ENCODE results near the gene ARL5B. TPM values are rescaled to one million over a fixed set of nuclear protein-coding genes. Genes with fewer than 3 reads are reported as not detected.

Gene ARL5B
- total RNA-seq, 4 donors from 2014 or later: 10.7 to 37.3 (median 18.2) TPM

DNA sequence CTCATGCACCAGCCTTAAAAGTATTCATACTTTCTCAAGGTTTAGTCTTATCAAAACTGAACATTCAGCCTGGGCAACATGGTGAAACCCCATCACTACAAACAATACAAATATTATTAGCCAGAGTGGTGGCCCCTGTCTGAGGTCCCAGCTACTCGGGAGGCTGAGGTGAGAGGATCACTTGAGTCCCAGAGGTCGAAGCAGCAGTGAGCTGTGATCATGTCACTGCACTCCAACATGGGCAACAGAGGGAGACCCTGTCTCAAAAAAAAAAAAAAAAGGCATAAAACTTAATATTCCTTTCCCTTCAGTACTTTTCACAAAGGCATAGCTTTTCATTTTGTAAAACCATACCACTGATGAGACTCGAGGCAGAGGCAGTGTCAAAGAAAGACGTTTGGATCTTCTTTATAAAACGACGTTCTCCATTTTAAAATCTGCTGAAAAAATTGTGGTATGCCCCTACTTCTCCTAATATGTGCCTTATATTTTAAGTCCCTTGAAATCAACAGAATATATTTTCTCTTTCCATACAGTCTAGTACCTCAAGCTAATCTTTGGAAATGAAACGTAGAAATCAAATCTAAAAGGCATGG lies 9.8 kb upstream of the ARL5B start:
- ATAC-seq (ENCODE audit: low FRiP score): no peak
- DNase-seq (ENCODE audit: low spot score): no peak
- TF ChIP-seq CTCF (IDR thresholded peaks at IDR 0.05): no peak

DNA sequence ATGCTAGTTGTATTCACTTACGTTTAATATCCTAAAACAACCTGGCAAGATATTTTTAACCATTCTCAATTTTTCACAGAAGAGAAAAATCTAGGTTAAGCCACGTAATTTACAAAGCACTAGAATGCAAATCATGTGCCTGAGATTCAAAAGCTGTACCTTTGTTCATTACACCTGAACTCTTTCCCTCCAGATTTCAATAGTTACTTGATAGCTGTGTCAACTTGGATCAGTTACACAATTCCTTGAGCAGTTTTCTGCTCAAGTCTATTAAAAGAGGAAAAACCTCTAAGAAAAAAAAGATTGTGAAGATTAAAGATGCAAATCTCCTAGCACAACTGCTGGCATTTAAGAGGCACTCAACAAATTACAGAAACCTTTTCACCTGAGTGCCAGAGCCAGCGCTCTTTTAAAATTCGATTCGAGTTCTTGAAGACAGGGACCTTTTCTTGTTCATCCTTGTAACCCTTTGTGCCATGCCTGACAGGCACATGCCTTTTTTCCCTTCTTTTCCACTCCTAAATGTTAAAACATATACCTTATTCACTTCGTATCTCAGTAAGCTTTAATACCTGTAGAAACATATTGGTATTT lies 8.7 kb upstream of the ARL5B start:
- no peak for ATAC-seq (ENCODE audit: low FRiP score)
- no peak for TF ChIP-seq CTCF (IDR thresholded peaks at IDR 0.05)
- no peak for DNase-seq (ENCODE audit: low spot score)

GRCh38 chr10:18651324-18652007 lies 7.8 kb upstream of the ARL5B start, which contains the start of gene NSUN6:
NSUN6 (minus strand) TSS chr10:18651587; CDS start chr10:18651203, 384 bp downstream.
- peak; percentile 98 for ATAC-seq (ENCODE audit: low FRiP score)
- DNase-seq (ENCODE audit: low spot score): peak; percentile 90
- no peak for TF ChIP-seq CTCF (IDR thresholded peaks at IDR 0.05)

DNA sequence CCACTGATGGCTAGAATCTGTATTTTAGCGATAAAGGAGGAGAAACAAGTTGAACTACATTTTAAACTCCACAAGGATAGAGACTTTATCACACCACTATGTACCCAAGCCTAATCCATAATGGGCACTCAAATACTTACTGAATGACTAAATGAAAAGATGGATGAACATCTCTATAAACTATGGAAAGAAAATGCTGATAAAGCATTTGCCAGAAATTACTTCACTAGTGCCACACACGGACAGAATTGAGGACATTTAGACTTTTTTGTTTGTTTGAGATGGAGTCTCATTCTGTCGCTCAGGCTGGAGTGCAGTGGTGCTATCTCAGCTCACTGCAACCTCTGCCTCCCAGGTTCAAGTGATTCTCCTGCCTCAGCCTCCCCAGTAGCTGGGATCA lies 6.1 kb upstream of the ARL5B start:
- ATAC-seq (ENCODE audit: low FRiP score) (no peak), DNase-seq (ENCODE audit: low spot score) (no peak)
- no peak for TF ChIP-seq CTCF (IDR thresholded peaks at IDR 0.05)

GRCh38 chr10:18656724-18657123 lies 2.5 kb upstream of the ARL5B start:
- ATAC-seq (ENCODE audit: low FRiP score): no peak
- DNase-seq (ENCODE audit: low spot score): no peak
- no peak for TF ChIP-seq CTCF (IDR thresholded peaks at IDR 0.05)

GRCh38 chr10:18658271-18659124 lies 733 bp upstream of the ARL5B start:
- TF ChIP-seq CTCF (IDR thresholded peaks at IDR 0.05): no peak
- ATAC-seq (ENCODE audit: low FRiP score) (no peak), DNase-seq (ENCODE audit: low spot score) (no peak)
